GM18951 (cell line): ENCODE measurements around the gene LRRIQ3.

Experiments
- POLR2A ChIP-seq: IDR thresholded peaks from 4 replicates; pipeline ENCODE4 v1.6.1; 2011; ENCODE audit warnings: mild to moderate bottlenecking; ENCODE audit not compliant: insufficient read length, insufficient read depth; ENCODE audit errors: extremely low read depth
- in situ Hi-C: fragments of 300-500 bp; cut with MboI; formaldehyde crosslinking; loops from one replicate; pipeline ENCODE4 v1.12.0; 2022; ENCODE audit warnings: low sequenced_read_pairs, mixed read lengths, inconsistent platforms; ENCODE audit not compliant: unreplicated experiment

LRRIQ3 gene

GRCh38 chr1:74050386-74050785 lies 147.6 kb downstream of the LRRIQ3 start:
- TF ChIP-seq POLR2A = no peak
- in situ Hi-C loops = no loop called here

- TF ChIP-seq POLR2A = no peak
- in situ Hi-C loops = no loop called here
These were observed 159.9 kb downstream of the LRRIQ3 start for GRCh38 chr1:74038042-74038441.

DNA sequence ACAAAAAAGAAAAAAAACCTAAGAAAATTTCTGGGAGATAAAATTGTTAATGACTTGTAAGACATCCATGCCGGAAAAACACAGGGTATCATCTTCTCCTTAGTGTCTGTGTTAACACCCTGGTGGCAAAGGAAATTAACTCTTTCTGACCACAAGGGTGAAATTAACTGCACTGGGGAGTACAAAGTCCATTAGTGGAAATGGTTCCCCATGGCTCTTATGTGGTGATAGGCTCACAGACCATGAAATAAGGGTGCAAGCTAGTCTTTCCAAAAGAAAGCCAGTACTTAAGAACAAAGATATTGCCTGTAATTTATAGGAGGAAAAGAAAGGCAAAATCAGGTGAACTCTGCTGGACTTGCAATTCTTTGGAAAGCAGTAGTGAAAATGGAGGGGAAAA lies 185.4 kb downstream of the LRRIQ3 start:
- in situ Hi-C loops = loop anchor here (25.0 kb wide), 1 partner anchor 675 kb away; no protein-coding TSS in a partner anchor
- TF ChIP-seq POLR2A = no peak

GRCh38 chr1:74011736-74012135 lies 186.2 kb downstream of the LRRIQ3 start:
- in situ Hi-C loops = loop anchor here (25.0 kb wide), 1 partner anchor 676 kb away; no protein-coding TSS in a partner anchor
- no peak for TF ChIP-seq POLR2A

- TF ChIP-seq POLR2A = no peak
- in situ Hi-C loops = loop anchor here (25.0 kb wide), 1 partner anchor 677 kb away; no protein-coding TSS in a partner anchor
These were observed 187.8 kb downstream of the LRRIQ3 start for GRCh38 chr1:74010206-74010605.

DNA sequence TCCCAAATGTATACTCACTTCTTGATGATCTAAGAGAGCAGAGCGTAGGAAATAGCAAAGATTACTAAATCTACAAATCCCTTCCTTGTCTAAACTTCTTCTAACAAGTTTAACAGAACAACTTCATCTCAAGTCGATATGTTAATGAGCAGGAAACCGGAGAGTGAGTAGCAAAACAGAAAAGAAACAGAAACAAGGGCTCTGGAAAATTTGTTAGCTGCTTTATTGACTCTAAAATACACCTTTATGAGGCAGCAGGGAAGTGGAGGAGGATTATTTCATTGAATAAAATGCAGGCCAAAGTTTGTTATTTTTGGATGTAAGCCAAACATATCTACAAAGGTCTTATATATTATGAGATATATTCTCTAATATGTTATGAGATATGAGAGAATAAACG lies 192.4 kb downstream of the LRRIQ3 start:
- no peak for TF ChIP-seq POLR2A
- in situ Hi-C loops = loop anchor here (25.0 kb wide), 1 partner anchor 682 kb away; no protein-coding TSS in a partner anchor

- TF ChIP-seq POLR2A = no peak
- in situ Hi-C loops = loop anchor here (25.0 kb wide), 1 partner anchor 683 kb away; no protein-coding TSS in a partner anchor
These were observed 194.2 kb downstream of the LRRIQ3 start for GRCh38 chr1:74003806-74004205.

DNA sequence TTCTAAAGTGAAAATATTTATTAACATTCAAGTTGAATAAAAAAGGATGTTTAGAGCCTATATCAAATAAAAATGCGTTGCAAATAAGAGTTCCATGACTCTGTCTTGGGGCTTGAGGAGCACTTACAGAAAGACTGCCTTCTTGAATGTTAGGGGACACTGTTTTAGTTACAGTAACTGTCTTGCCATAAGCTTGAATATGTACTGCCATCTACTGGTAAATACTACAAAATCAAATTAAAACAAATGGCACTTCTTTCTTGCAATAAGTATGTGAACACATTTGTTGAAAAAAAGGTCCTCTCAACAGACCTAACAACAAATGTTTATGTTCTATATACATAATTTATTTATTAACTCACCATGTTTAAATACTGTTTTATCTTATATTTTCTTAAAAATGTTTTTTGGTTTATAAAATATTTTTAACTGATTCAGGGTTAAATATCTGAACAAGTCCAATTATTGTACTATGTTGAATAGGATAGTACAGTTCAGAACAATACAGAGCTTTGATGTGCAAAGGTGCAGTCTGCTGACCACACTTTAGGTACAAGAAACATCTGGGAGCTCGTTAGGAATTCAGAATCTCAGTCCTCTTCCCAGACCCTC lies 199.5 kb downstream of the LRRIQ3 start:
- TF ChIP-seq POLR2A = no peak
- in situ Hi-C loops = no loop called here

DNA sequence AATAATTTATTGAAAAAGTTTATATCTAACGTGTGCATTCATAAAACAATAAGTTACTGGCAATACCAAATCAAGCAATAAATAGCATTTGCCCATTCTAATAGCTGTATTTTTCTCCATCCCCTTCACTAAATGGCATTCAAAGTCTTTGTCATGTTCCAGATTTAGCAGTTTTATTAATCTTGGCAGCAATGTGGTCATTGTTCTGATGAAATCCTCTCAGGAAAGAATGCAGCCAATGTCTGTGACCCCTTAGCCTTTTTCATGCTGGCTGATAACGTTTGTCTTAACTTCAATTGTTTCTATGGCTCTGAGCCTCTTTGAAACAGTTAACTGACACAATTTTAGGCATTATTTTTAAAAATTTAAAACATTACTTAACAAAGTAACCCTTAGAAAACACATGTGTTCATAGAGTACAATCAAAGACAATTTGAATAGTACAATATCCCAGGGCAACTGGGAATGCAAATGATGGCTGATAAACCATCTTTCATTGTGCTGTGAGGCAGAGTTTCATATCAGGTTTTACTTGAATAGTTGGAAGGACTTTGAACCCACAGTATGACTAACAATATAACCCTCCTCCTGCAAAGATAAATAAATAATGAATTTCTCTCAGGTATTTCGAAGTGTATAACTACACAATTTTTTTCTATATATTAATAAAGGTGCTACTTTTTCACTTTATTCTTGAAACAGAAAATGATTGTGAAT lies 217.5 kb downstream of the LRRIQ3 start:
- in situ Hi-C loops = no loop called here
- no peak for TF ChIP-seq POLR2A

GRCh38 chr1:73979684-73980083 lies 218.3 kb downstream of the LRRIQ3 start:
- TF ChIP-seq POLR2A = no peak

GRCh38 chr1:73978964-73979363 lies 219.0 kb downstream of the LRRIQ3 start:
- in situ Hi-C loops = no loop called here

More at GRCh38 chr1:73979684-73980083, 218.3 kb downstream of the LRRIQ3 start:
- in situ Hi-C loops = no loop called here

More at GRCh38 chr1:73978964-73979363, 219.0 kb downstream of the LRRIQ3 start:
- TF ChIP-seq POLR2A = no peak
